Parathyroid adenoma (tissue), 2 donors: ENCODE measurements around the gene ST14.

ENCODE experiments used
- H2AFZ ChIP-seq: fragments of 300-600 bp; sonication (generic); one replicate; pipeline ENCODE4 v1.7.0; 2017; ENCODE audit warnings: antibody characterized with exemption, mild to moderate bottlenecking
- H3K27ac ChIP-seq: fragments of 300-600 bp; sonication (generic); one replicate; pipeline ENCODE4 v1.7.0; 2017
- H3K27me3 ChIP-seq: fragments of 300-600 bp; sonication (generic); one replicate; pipeline ENCODE4 v1.7.0; 2017; ENCODE audit warnings: low read length; ENCODE audit not compliant: control insufficient read depth, insufficient read depth
- H3K36me3 ChIP-seq: fragments of 300-600 bp; sonication (generic); one replicate; pipeline ENCODE4 v1.7.0; 2017; ENCODE audit warnings: low read length; ENCODE audit not compliant: control insufficient read depth, insufficient read depth
- H3K4me1 ChIP-seq: fragments of 300-600 bp; sonication (generic); one replicate; pipeline ENCODE4 v1.7.0; 2017; ENCODE audit warnings: control low read depth
- H3K4me2 ChIP-seq: fragments of 300-600 bp; sonication (generic); one replicate; pipeline ENCODE4 v1.7.0; 2017; ENCODE audit warnings: low read length
- H3K4me3 ChIP-seq: fragments of 300-600 bp; sonication (generic); one replicate; pipeline ENCODE4 v1.7.0; 2017; ENCODE audit warnings: low read depth, low read length
- H3K79me2 ChIP-seq: fragments of 300-600 bp; sonication (generic); one replicate; pipeline ENCODE4 v1.7.0; 2017; ENCODE audit warnings: control low read depth
- H3K9ac ChIP-seq: fragments of 300-600 bp; sonication (generic); one replicate; pipeline ENCODE4 v1.7.0; 2017; ENCODE audit warnings: mild to moderate bottlenecking
- H3K9me3 ChIP-seq: fragments of 300-600 bp; sonication (generic); one replicate; pipeline ENCODE4 v1.7.0; 2017; ENCODE audit warnings: low read length; ENCODE audit not compliant: control insufficient read depth
- CTCF ChIP-seq: fragments of 300-600 bp; sonication (generic); IDR thresholded peaks from one replicate; pipeline ENCODE4 v1.7.0; 2017; ENCODE audit warnings: antibody characterized with exemption, mild to moderate bottlenecking
- donor health status: primary hyperparathyroidism.

Gene ST14

GRCh38 chr11:130188585-130189347 lies 29.2 kb downstream of the ST14 start:
- H3K79me2 ChIP-seq = peaks cover 7% of the 10 kb centered on the region
- TF ChIP-seq CTCF = no peak
- H3K9me3 ChIP-seq = no peaks in the 10 kb centered on the region
- H3K4me2 ChIP-seq = no peak overlapping the region
- H3K4me3 ChIP-seq = no peak overlapping the region
- no peak overlapping the region for H3K27ac ChIP-seq
- H3K27me3 ChIP-seq = no peaks in the 10 kb centered on the region
- no peaks in the 10 kb centered on the region for H3K36me3 ChIP-seq
- H3K9ac ChIP-seq = no peak overlapping the region
- no peaks in the 10 kb centered on the region for H3K4me1 ChIP-seq
- H2AFZ ChIP-seq = no peak overlapping the region

- Histone ChIP-seq H3K4me1 (no peaks in the 10 kb centered on the region), H3K9ac (no peak overlapping the region), H3K27ac (no peak overlapping the region), H3K27me3 (no peaks in the 10 kb centered on the region), H3K9me3 (no peaks in the 10 kb centered on the region), H2AFZ (no peak overlapping the region), H3K4me2 (no peak overlapping the region), H3K36me3 (no peaks in the 10 kb centered on the region), H3K4me3 (no peak overlapping the region), H3K79me2 (peaks cover 7% of the 10 kb centered on the region)
- no peak for TF ChIP-seq CTCF
Observed at GRCh38 chr11:130189492-130190210, 30.1 kb downstream of the ST14 start.

GRCh38 chr11:130190371-130190881 lies 30.8 kb downstream of the ST14 start:
- no peaks in the 10 kb centered on the region for H3K4me1 ChIP-seq
- H3K79me2 ChIP-seq = peaks cover 7% of the 10 kb centered on the region
- no peak overlapping the region for H3K4me2 ChIP-seq
- no peak overlapping the region for H3K27ac ChIP-seq
- H2AFZ ChIP-seq = no peak overlapping the region
- no peaks in the 10 kb centered on the region for H3K9me3 ChIP-seq
- TF ChIP-seq CTCF = no peak
- H3K9ac ChIP-seq = no peak overlapping the region
- H3K27me3 ChIP-seq = no peaks in the 10 kb centered on the region
- H3K36me3 ChIP-seq = no peaks in the 10 kb centered on the region
- no peak overlapping the region for H3K4me3 ChIP-seq

- Histone ChIP-seq H3K9me3 (no peaks in the 10 kb centered on the region), H3K9ac (no peak overlapping the region), H2AFZ (no peak overlapping the region), H3K4me2 (no peak overlapping the region), H3K4me1 (no peaks in the 10 kb centered on the region), H3K27me3 (no peaks in the 10 kb centered on the region), H3K36me3 (no peaks in the 10 kb centered on the region), H3K27ac (no peak overlapping the region), H3K79me2 (peaks cover 5% of the 10 kb centered on the region), H3K4me3 (no peak overlapping the region)
- no peak for TF ChIP-seq CTCF
Observed at GRCh38 chr11:130191896-130192295, 32.3 kb downstream of the ST14 start.
